GM12873 (cell line): ENCODE measurements around the gene TSTD2.

Source experiments
- TF ChIP-seq, protein P1 (sequence below): IDR thresholded peaks from 2 replicates; pipeline ENCODE4 v1.5.1; 2012; ENCODE audit warnings: low read depth, mild to moderate bottlenecking, moderate library complexity, low read length, control low read depth; ENCODE audit not compliant: insufficient read depth; ENCODE audit errors: missing control alignments

Gene TSTD2

DNA sequence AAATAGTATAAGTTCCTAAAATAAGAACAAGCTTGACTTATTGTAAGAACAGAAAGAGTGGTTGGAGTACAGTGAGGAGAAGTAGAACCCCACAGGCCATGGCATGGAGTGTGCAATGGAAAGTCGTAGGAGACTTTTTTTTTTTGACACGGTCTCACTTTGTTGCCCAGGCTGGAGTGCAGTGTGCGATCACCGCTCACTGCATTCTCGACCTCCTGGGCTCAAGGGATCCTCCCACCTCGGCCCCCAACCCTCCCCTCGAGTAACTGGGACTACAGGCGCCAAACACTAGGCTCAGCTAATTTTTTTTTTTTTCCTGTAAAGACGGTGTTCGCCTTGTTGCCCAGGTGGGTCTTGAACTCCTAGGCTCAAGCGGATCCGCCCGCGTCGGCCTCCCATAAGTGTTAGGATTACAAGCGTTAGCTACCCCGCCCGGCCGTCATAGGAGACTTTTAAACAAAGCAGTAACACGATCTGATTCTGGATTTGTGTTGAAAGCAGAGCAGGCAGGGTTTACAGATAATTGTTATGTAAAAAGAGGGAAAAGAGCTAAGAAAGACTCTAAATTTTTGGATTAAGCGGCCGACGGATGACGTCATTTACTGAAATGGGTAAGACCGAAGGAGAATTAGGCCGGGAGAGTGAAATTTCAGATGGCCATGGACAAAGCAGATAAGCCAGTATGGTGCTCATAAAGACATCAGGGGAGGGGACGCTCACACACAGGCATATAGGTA is 752 bp downstream of the TSTD2 start:
- TF ChIP-seq, protein P1, sequence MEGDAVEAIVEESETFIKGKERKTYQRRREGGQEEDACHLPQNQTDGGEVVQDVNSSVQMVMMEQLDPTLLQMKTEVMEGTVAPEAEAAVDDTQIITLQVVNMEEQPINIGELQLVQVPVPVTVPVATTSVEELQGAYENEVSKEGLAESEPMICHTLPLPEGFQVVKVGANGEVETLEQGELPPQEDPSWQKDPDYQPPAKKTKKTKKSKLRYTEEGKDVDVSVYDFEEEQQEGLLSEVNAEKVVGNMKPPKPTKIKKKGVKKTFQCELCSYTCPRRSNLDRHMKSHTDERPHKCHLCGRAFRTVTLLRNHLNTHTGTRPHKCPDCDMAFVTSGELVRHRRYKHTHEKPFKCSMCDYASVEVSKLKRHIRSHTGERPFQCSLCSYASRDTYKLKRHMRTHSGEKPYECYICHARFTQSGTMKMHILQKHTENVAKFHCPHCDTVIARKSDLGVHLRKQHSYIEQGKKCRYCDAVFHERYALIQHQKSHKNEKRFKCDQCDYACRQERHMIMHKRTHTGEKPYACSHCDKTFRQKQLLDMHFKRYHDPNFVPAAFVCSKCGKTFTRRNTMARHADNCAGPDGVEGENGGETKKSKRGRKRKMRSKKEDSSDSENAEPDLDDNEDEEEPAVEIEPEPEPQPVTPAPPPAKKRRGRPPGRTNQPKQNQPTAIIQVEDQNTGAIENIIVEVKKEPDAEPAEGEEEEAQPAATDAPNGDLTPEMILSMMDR, result no peak

DNA sequence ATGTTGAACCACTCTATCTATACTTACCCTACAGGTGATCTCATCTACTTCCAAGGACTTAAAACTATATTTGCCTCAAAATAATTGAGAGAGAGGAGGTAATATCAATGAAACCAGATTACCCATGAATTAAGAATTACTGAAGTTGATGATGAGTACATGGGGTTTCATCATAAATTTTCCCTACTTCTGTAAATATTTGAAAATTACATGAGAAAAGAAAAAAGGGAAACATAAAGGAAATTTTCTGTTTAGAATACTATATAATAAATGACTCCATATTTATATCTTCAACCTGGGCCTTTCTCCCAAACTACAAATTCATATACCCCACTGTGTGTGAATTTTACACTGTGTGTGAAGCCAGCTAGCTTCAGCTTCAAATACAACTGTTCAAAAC is 2.6 kb downstream of the TSTD2 start:
- TF ChIP-seq, protein P1, result no peak

- TF ChIP-seq, protein P1, result no peak
Observed at GRCh38 chr9:97629156-97629555, 4.0 kb downstream of the TSTD2 start.

GRCh38 chr9:97628668-97629067 is 4.5 kb downstream of the TSTD2 start:
- TF ChIP-seq, protein P1, result no peak

GRCh38 chr9:97627624-97628023 is 5.5 kb downstream of the TSTD2 start:
- TF ChIP-seq, protein P1, result no peak

DNA sequence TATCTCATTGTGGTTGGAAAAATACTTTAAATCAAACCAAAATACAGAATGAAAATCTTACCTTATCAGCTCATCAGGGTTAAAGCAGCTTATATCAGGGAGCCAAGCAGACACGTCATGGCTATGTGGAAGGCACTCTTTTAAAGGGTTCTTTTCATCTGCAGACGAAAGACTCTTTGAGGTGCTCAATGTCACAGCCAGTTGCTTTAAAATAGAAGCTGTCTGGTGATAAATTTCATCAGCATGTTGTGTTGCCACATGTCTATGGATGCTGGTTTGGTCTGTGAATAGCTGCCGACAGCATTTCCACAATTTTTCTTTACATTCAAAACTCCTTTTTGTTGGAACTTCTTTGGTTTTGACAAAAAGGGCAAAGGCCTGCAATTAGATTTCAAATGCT is 7.5 kb downstream of the TSTD2 start:
- TF ChIP-seq, protein P1, result no peak

GRCh38 chr9:97623946-97624345 is 9.2 kb downstream of the TSTD2 start:
- TF ChIP-seq, protein P1, result no peak

- TF ChIP-seq, protein P1, result no peak
Observed at GRCh38 chr9:97617939-97618416, 15.2 kb downstream of the TSTD2 start.
